DOHH2 (cell line): ENCODE measurements around the gene CEBPG.

ENCODE experiments used
- H3F3A ChIP-seq: fragments of 200-600 bp; sonication (generic), shearing (Covaris generic); 2 replicates; pipeline ENCODE4 v1.6.0; 2016; ENCODE audit warnings: antibody characterized with exemption, mild to moderate bottlenecking; ENCODE audit not compliant: control insufficient read depth, insufficient read depth
- H3K27ac ChIP-seq: fragments of 200-600 bp; sonication (generic); 2 replicates; pipeline ENCODE4 v1.5.1; 2014; ENCODE audit warnings: low read depth, mild to moderate bottlenecking, low read length, moderate library complexity
- H3K27me3 ChIP-seq: fragments of 200-600 bp; sonication (generic); 2 replicates; pipeline ENCODE4 v1.6.1; 2014; ENCODE audit warnings: mild to moderate bottlenecking, low read length, mixed read lengths; ENCODE audit not compliant: control insufficient read depth
- H3K36me3 ChIP-seq: fragments of 200-600 bp; sonication (generic); 2 replicates; pipeline ENCODE4 v1.6.1; 2014; ENCODE audit warnings: mild to moderate bottlenecking, low read length, moderate library complexity, mixed read lengths; ENCODE audit not compliant: control insufficient read depth
- H3K4me1 ChIP-seq: fragments of 200-600 bp; sonication (generic); 2 replicates; pipeline ENCODE4 v1.6.1; 2014; ENCODE audit warnings: mild to moderate bottlenecking, low read length, mixed read lengths; ENCODE audit not compliant: control insufficient read depth
- H3K4me2 ChIP-seq: fragments of 200-600 bp; sonication (generic); 2 replicates; pipeline ENCODE4 v1.6.0; 2014; ENCODE audit warnings: mild to moderate bottlenecking, low read length, moderate library complexity
- H3K4me3 ChIP-seq: fragments of 200-600 bp; sonication (generic); 2 replicates; pipeline ENCODE4 v1.5.1; 2014; ENCODE audit warnings: mild to moderate bottlenecking, low read length, mixed read lengths
- H3K79me2 ChIP-seq: fragments of 200-600 bp; sonication (generic); 2 replicates; pipeline ENCODE4 v1.6.1; 2014; ENCODE audit warnings: mild to moderate bottlenecking, low read length, mixed read lengths; ENCODE audit not compliant: control insufficient read depth
- H3K9me2 ChIP-seq: fragments of 200-600 bp; sonication (generic); replicated peaks from 2 replicates; pipeline ENCODE4 v1.6.1; 2014; ENCODE audit warnings: mild to moderate bottlenecking, low read length, mixed read lengths; ENCODE audit not compliant: control insufficient read depth
- H3K9me3 ChIP-seq: fragments of 200-600 bp; sonication (generic); 2 replicates; pipeline ENCODE4 v1.6.1; 2014; ENCODE audit warnings: antibody characterized with exemption, low read length, mixed read lengths; ENCODE audit not compliant: control insufficient read depth, insufficient read depth
- H4K20me1 ChIP-seq: fragments of 200-600 bp; sonication (generic); 2 replicates; pipeline ENCODE4 v1.6.0; 2014; ENCODE audit warnings: low read depth, mild to moderate bottlenecking, antibody characterized with exemption, low read length, moderate library complexity; ENCODE audit not compliant: control insufficient read depth, insufficient read depth
- CTCF ChIP-seq: fragments of 200-600 bp; sonication (generic); IDR thresholded peaks from one replicate; pipeline ENCODE4 v1.5.1; 2014; ENCODE audit warnings: antibody characterized with exemption, mild to moderate bottlenecking, low read depth, low read length; ENCODE audit not compliant: poor library complexity, severe bottlenecking
- EZH2phosphoT487 ChIP-seq: fragments of 200-600 bp; sonication (generic); IDR thresholded peaks from 2 replicates; pipeline ENCODE4 v1.6.1; 2017; ENCODE audit warnings: borderline replicate concordance, mild to moderate bottlenecking, antibody characterized with exemption, low read length, moderate library complexity, mixed read lengths

CEBPG gene

DNA sequence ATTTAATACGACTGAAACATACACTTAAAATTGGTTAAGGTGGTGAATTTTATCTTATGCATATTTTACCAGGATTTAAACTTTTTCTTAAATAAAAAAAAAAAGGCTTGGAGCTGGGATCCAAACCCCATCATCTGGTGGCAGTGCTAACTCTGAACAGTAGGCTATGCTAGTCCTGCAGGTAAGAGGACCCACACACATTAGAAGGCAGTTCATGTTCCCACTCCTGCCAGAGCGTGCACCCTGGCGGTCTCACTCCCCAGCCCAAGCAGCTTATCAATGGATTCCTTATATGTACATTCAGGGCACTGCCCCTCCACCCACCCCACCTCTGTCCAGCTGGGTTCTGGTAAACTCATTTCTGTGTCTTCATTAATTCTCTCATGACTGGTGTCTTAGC, 39.9 kb upstream of the CEBPG start:
- Histone ChIP-seq H3K9me2 (no peaks in the 10 kb centered on the region), H3K36me3 (no peaks in the 10 kb centered on the region), H3K27ac (no peak overlapping the region), H4K20me1 (no peaks in the 10 kb centered on the region), H3K79me2 (no peaks in the 10 kb centered on the region), H3K27me3 (no peaks in the 10 kb centered on the region), H3K4me3 (no peak overlapping the region), H3K4me2 (no peak overlapping the region), H3K4me1 (no peaks in the 10 kb centered on the region), H3F3A (no peaks in the 10 kb centered on the region), H3K9me3 (no peaks in the 10 kb centered on the region)
- TF ChIP-seq EZH2phosphoT487 (no peak), CTCF (no peak)

- no peak overlapping the region for H3K27ac ChIP-seq
- H3K4me2 ChIP-seq, result no peak overlapping the region
- H3K36me3 ChIP-seq, result no peaks in the 10 kb centered on the region
- H3F3A ChIP-seq, result no peaks in the 10 kb centered on the region
- no peak for TF ChIP-seq CTCF
- TF ChIP-seq EZH2phosphoT487, result no peak
- no peaks in the 10 kb centered on the region for H3K79me2 ChIP-seq
- no peaks in the 10 kb centered on the region for H3K9me2 ChIP-seq
- H3K27me3 ChIP-seq, result peaks cover 6% of the 10 kb centered on the region; the same call in 1 of the 2 replicates
- no peaks in the 10 kb centered on the region for H4K20me1 ChIP-seq
- no peaks in the 10 kb centered on the region for H3K4me1 ChIP-seq
- no peaks in the 10 kb centered on the region for H3K9me3 ChIP-seq
- H3K4me3 ChIP-seq, result no peak overlapping the region
Measured at GRCh38 chr19:33334271-33334670, 39.2 kb upstream of the CEBPG start.

- H4K20me1 ChIP-seq, result no peaks in the 10 kb centered on the region
- H3K79me2 ChIP-seq, result no peaks in the 10 kb centered on the region
- no peak overlapping the region for H3K4me2 ChIP-seq
- TF ChIP-seq EZH2phosphoT487, result no peak
- no peak for TF ChIP-seq CTCF
- H3K4me3 ChIP-seq, result no peak overlapping the region
- H3K4me1 ChIP-seq, result no peaks in the 10 kb centered on the region
- H3K9me2 ChIP-seq, result no peaks in the 10 kb centered on the region
- H3K27me3 ChIP-seq, result peaks cover 6% of the 10 kb centered on the region; the same call in 1 of the 2 replicates
- no peaks in the 10 kb centered on the region for H3K36me3 ChIP-seq
- H3K9me3 ChIP-seq, result no peaks in the 10 kb centered on the region
- no peak overlapping the region for H3K27ac ChIP-seq
- no peaks in the 10 kb centered on the region for H3F3A ChIP-seq
Measured at GRCh38 chr19:33335446-33335845, 38.1 kb upstream of the CEBPG start.
